Activated naive CD4-positive, alpha-beta T cell treated with anti-CD3 and anti-CD28 coated beads, Interleukin-2, amount 10 ng/mL, durations not matched to agents 5 hours and 36 hours (primary cell): ENCODE data around the gene ZDHHC23. TPM values are rescaled to one million over a fixed set of nuclear protein-coding genes. Genes with fewer than 3 reads are reported as not detected.

Experiments used
- total RNA-seq, 2 experiments: library from RNA; stranded (reverse); gene quantifications; one replicate each; pipeline ENCODE4 v1.2.3, GENCODE V29; 2021

Gene ZDHHC23, protein sequence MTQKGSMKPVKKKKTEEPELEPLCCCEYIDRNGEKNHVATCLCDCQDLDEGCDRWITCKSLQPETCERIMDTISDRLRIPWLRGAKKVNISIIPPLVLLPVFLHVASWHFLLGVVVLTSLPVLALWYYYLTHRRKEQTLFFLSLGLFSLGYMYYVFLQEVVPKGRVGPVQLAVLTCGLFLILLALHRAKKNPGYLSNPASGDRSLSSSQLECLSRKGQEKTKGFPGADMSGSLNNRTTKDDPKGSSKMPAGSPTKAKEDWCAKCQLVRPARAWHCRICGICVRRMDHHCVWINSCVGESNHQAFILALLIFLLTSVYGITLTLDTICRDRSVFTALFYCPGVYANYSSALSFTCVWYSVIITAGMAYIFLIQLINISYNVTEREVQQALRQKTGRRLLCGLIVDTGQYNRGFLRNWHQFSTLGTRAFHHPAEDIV
- 1 to 10 TPM; 1.9 to 2.8 TPM for total RNA-seq

DNA sequence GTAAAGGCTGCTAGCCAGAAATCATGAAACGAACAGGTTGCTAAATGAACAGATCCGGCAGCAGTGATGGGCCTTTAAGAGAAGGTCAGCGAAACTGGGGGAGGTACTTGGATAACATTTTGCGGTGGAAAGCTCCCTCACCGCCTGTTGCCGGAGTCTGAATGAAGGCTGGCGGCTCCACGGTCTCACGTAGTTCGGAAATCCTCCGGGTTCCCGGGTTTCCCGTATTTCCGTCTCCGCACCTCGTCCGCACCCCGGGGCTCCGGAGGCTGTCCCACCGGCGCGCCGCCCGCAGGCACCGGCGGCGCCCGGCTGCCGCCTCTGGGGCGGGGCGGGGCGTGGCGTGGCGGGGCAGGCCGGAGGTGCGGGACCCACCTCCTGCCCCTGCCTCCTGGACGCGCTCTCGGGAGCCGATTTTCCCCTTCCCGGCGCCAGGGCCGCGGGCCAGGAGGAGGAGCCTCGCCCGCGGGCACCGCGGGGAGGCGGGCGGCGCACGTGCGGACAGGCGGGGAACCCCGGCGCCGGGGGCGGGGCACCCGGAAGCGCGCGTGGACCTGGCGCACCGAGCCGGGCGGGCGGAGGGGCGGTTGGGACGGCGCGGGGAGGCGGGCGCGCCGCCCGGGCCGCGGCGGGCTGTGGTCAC lies at the start of gene ZDHHC23:
ZDHHC23 (plus strand) TSS at position 642 of the 643 bp plus-strand sequence. CDS start 790 bp downstream, outside the sequence.

Other genes starting within 250 kb of the ZDHHC23 start
- gene NAA50, start 201.8 kb upstream of the ZDHHC23 start, total RNA-seq, result 10 to 100 TPM; 84.9 to 85.6 TPM
- gene ATP6V1A, start 201.0 kb upstream of the ZDHHC23 start, total RNA-seq, result 10 to 100 TPM; 35.7 to 35.9 TPM
- under 1 TPM; 0.34 to 0.81 TPM for gene GRAMD1C, start 109.2 kb upstream of the ZDHHC23 start, total RNA-seq
- gene CCDC191, start 108.5 kb downstream of the ZDHHC23 start, total RNA-seq, result 1 to 10 TPM; 4.0 to 4.1 TPM
- 10 to 100 TPM; 24.7 to 29.4 TPM for gene QTRT2, start 108.7 kb downstream of the ZDHHC23 start, total RNA-seq
- not detected for gene DRD3, start 231.0 kb downstream of the ZDHHC23 start, total RNA-seq